Measurements from ENCODE around the gene RTKN. TPM values are rescaled to one million over a fixed set of nuclear protein-coding genes. Genes with fewer than 3 reads are reported as not detected.

Gene RTKN
- total and polyA plus RNA-seq, 9 of the 15 experiments (the other 6 are each of a cell fraction or from before 2014, with no cell fraction given), result 0.14 to 6.9 (median 3.6) TPM

DNA sequence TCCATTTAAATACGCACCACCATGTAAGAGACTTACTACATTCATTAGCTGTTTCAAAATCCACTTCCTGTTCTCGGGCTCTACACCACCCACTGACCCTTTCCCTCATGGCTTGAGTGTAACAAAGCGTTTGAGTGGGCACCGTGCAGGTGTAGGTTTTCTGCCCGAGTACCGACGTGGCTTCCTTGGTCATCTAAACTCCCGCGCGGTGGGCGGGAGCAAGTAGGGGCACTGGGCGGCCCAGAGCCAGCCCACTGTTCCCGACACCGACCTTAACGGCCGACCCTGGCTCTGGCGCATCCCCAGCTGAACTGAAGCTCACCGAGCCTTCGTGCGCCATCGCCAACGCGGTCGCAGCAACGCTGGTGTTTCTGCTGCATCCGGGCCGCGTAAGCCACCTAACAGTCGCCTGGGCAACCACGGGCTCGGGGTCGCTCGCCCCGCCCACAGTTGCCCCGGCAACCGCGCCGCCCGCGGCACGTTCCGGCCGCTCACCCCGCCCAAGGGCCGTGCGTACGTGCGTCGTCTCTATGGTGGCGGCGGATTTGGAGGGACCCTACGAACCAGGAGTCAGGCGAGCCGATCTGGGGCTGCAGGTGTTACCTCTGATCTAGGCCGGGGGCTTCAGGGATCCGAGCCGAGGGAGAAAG lies 20.4 kb downstream of the RTKN start, which contains the start of the genes C2orf81 and WDR54:
Gene C2orf81 (minus strand): TSS at position 399 of the 650 bp plus-strand sequence. CDS start 59 bp downstream, at position 340.
Gene WDR54 (plus strand): TSS at position 510 of the 650 bp plus-strand sequence. CDS start 424 bp downstream, outside the sequence.
- no peak within 1 kb of the TSS; the same call in 2 of the 3 replicates for H3K27ac ChIP-seq (ENCODE audit: extremely low read depth, low read depth, low read length)
- H3K9ac ChIP-seq (ENCODE audit: insufficient read depth in 1 of 2, low read depth in 2 of 2, low read length in 2 of 2), result peak within 1 kb of the TSS; percentile 34 to 74; a peak in 3 of 4 replicates
- H3K4me2 ChIP-seq (ENCODE audit: insufficient read depth, low read length), result peak within 1 kb of the TSS; percentile 89
- H3K36me3 ChIP-seq (ENCODE audit: control insufficient read depth, insufficient read depth, low read length), result no peaks in the 10 kb centered on the region
- ATAC-seq, result peak; percentile 94
- CTCF ChIA-PET (ENCODE audit: low intra/inter-chr PET ratio), result no interaction called here
- H4K20me1 ChIP-seq (replicated peaks; ENCODE audit: control insufficient read depth, insufficient read depth, low read length), result no peaks in the 10 kb centered on the region
- H2AFZ ChIP-seq (ENCODE audit: low read depth, low read length), result peak within 1 kb of the TSS; percentile 98
- H3K27me3 ChIP-seq (ENCODE audit: control insufficient read depth in 2 of 2, insufficient read depth in 2 of 2, low read length in 2 of 2), result peaks cover 4 to 12% of the 10 kb centered on the region in 2 experiments; a peak in 3 of 5 replicates
- peak; percentile 71 for FAIRE-seq
- DNase-seq (ENCODE audit: extremely low read depth in 1 of 4, low spot score in 3 of 4), result peak; percentile 90 to 97 (median 94)
- peak within 1 kb of the TSS; percentile 53 for H3K4me3 ChIP-seq
- H3K79me2 ChIP-seq (ENCODE audit: control insufficient read depth, insufficient read depth, low read length), result no peaks in the 10 kb centered on the region
- no TSS peak for BruUV-seq (replicated peaks)
- no peaks in the 10 kb centered on the region for H3K9me3 ChIP-seq (replicated peaks; ENCODE audit: control insufficient read depth, insufficient read depth, low read depth, low read length)
- intact Hi-C loops (cut with micrococcal nuclease) (loop anchor here (5.0 kb wide), 1 partner anchor 166 kb away; no protein-coding TSS in a partner anchor), in situ Hi-C loops (cut with MboI) (no loop called here)
- POLR2A ChIA-PET, result interaction anchor here (0.6 to 1.6 kb wide), 4 partner anchors 26 to 51 kb away, joined by 3 to 4 read pairs (median 3); partner anchors contain the start of gene MRPL53
- no peaks in the 10 kb centered on the region for H3K9me1 ChIP-seq (ENCODE audit: control insufficient read depth, insufficient read depth, low read length)
- under 1% methylated on average over 57 of the region's 57 CpGs for WGBS (ENCODE audit: insufficient coverage, low coverage, missing lambda C conversion rate)
- peaks cover 5 to 25% of the 10 kb centered on the region in 2 experiments; a peak in 3 of 5 replicates for H3K4me1 ChIP-seq (replicated peaks in 1 of 2; ENCODE audit: control insufficient read depth in 2 of 2, insufficient read depth in 2 of 2, low read length in 2 of 2)
- no peak for TF ChIP-seq ZNF134 (CRISPR knock-in tag; conservative IDR thresholded peaks at IDR 0.05)
- peak; percentile 65 for TF ChIP-seq RBFOX2 (IDR thresholded peaks at IDR 0.05; ENCODE audit: low read depth, low read length)
- TF ChIP-seq NEUROD1 (IDR thresholded peaks at IDR 0.05; ENCODE audit: borderline replicate concordance, low read depth, low read length, partially characterized antibody), result peak; percentile 84
- TF ChIP-seq CTBP1 (IDR thresholded peaks at IDR 0.05; ENCODE audit: borderline replicate concordance), result peak; percentile 68
- TF ChIP-seq CREB1 (IDR thresholded peaks at IDR 0.05), result no peak
- TF ChIP-seq CREB1 (CRISPR knock-in tag; IDR thresholded peaks at IDR 0.05), result peak; percentile 53; the same call in 1 of the 2 replicates
- TF ChIP-seq ZNF717 (CRISPR knock-in tag; IDR thresholded peaks at IDR 0.05), result no peak
- TF ChIP-seq DIDO1 (tag; IDR thresholded peaks at IDR 0.05; ENCODE audit: low read depth), result no peak
- no peak for TF ChIP-seq ZNF311 (CRISPR knock-in tag; IDR thresholded peaks at IDR 0.05)
- no peak for TF ChIP-seq FOXM1 (IDR thresholded peaks at IDR 0.05; ENCODE audit: low read depth)
- TF ChIP-seq FOXM1 (CRISPR knock-in tag; IDR thresholded peaks at IDR 0.05; ENCODE audit: low read depth), result no peak
- TF ChIP-seq BRCA1 (IDR thresholded peaks at IDR 0.05), result no peak
- TF ChIP-seq BRCA1 (CRISPR knock-in tag; IDR thresholded peaks at IDR 0.05), result no peak
- no peak for TF ChIP-seq FOXJ3 (CRISPR knock-in tag; IDR thresholded peaks at IDR 0.05)
- no peak for TF ChIP-seq GATAD2A (IDR thresholded peaks at IDR 0.05)
- TF ChIP-seq RBBP5 (IDR thresholded peaks at IDR 0.05; ENCODE audit: borderline replicate concordance, insufficient read depth, low read length, poor library complexity, severe bottlenecking), result peak; percentile 10
- peak; percentile 88 for TF ChIP-seq L3MBTL2 (IDR thresholded peaks at IDR 0.05)
- TF ChIP-seq MNT (conservative IDR thresholded peaks at IDR 0.05), result peak; percentile 40 to 55; a peak in 2 of 4 replicates
- TF ChIP-seq XRCC5 (IDR thresholded peaks at IDR 0.05; ENCODE audit: low read depth, low read length), result 0 out of 2 replicates have a peak, but pooled peaks have one; percentile 11
- TF ChIP-seq NCOA6 (IDR thresholded peaks at IDR 0.05), result peak; percentile 68
- no peak for TF ChIP-seq CTCF (IDR thresholded peaks at IDR 0.05 in 2 of 3, conservative IDR thresholded peaks at IDR 0.05 in 1 of 3; ENCODE audit: insufficient read depth in 2 of 3, low read depth in 1 of 3, low read length in 3 of 3)
- TF ChIP-seq PYGO2 (tag; IDR thresholded peaks at IDR 0.05), result no peak

Data from K562 (cell line).